Thyroid gland (tissue), 4 donors: Measurements from ENCODE around the gene TMEM37. TPM values are rescaled to one million over a fixed set of nuclear protein-coding genes. Genes with fewer than 3 reads are reported as not detected.

Experiments
- DNase-seq, 2 donors: peaks; one replicate each; pipeline ENCODE4 v3.0.0-alpha.2; 2019
- H3K27ac ChIP-seq, 3 donors: fragments of 200-600 bp; sonication (generic); 1 replicate in 2 of 3; 2 replicates in 1 of 3; pipeline ENCODE4 v1.5.1; 2016 to 2019; ENCODE audit warnings: mild to moderate bottlenecking in 1 of 3, moderate library complexity in 1 of 3
- H3K27me3 ChIP-seq: fragments of 200-600 bp; sonication (generic); one replicate; pipeline ENCODE4 v1.5.1; 2019
- H3K36me3 ChIP-seq, 2 donors: fragments of 200-600 bp; sonication (generic); one replicate each; pipeline ENCODE4 v1.5.1; 2016 to 2019
- H3K4me1 ChIP-seq, 2 donors: fragments of 200-600 bp; sonication (generic); one replicate each; pipeline ENCODE4 v1.5.1; 2017 to 2019
- H3K4me3 ChIP-seq, 3 donors: fragments of 200-600 bp; sonication (generic); replicated peaks in 1 of 3; 1 replicate in 2 of 3; 2 replicates in 1 of 3; pipeline ENCODE4 v1.5.1; 2016; ENCODE audit warnings: mild to moderate bottlenecking in 1 of 3
- H3K9me3 ChIP-seq: fragments of 200-600 bp; sonication (generic); one replicate; pipeline ENCODE4 v1.5.1; 2017
- CTCF ChIP-seq, 6 experiments: fragments of 200-600 bp in 3 of 6; fragments of 450-650 bp in 3 of 6; sonication (generic) in 3 of 6; IDR thresholded peaks; one replicate each; pipeline ENCODE4 v1.5.1; 2016 to 2019; ENCODE audit warnings: antibody characterized with exemption in 6 of 6, mild to moderate bottlenecking in 2 of 6, inconsistent platforms in 1 of 6, moderate library complexity in 1 of 6
- POLR2A ChIP-seq, 2 donors: fragments of 450-650 bp; IDR thresholded peaks; one replicate each; pipeline ENCODE4 v1.6.1; 2017; ENCODE audit warnings: antibody characterized with exemption in 2 of 2, mild to moderate bottlenecking in 2 of 2, moderate library complexity in 1 of 2
- WGBS, 2 donors: methylation state at CpG; one replicate each; pipeline ENCODE4 v1.1.5; 2017; 5-methylcytosine and 5-hydroxymethylcytosine counted together
- intact Hi-C: fragments of 100-400 bp; cut with DNase I; formaldehyde crosslinking; loops from one replicate; pipeline ENCODE4 v1.15.1; 2023
- total RNA-seq, 4 donors: library from RNA; depleted of rRNA; stranded (reverse); fragments of >200 nt; gene quantifications; one replicate each; pipeline ENCODE4 v1.2.3, GENCODE V29; 2016

Gene TMEM37
- total RNA-seq, 4 donors from 2014 or later, result 34.4 to 50.2 (median 43.1) TPM

GRCh38 chr2:119480718-119481142 is 49.1 kb downstream of the TMEM37 start:
- no peaks in the 10 kb centered on the region for H3K27me3 ChIP-seq
- no peaks in the 10 kb centered on the region for H3K36me3 ChIP-seq
- no peak overlapping the region for H3K27ac ChIP-seq
- WGBS, 2 donors, result 90 to 93% methylated on average over 7 to 10 of the region's 11 CpGs
- H3K4me1 ChIP-seq, result peaks cover 0 to 6% of the 10 kb centered on the region in 2 donors
- no peak overlapping the region for H3K4me3 ChIP-seq
- DNase-seq, result no peak
- intact Hi-C loops, result no loop called here
- H3K9me3 ChIP-seq, result no peaks in the 10 kb centered on the region
- TF ChIP-seq POLR2A (IDR thresholded peaks at IDR 0.05) (no peak), CTCF (IDR thresholded peaks at IDR 0.05) (no peak)

GRCh38 chr2:119481501-119482455 is 50.1 kb downstream of the TMEM37 start:
- H3K9me3 ChIP-seq, result no peaks in the 10 kb centered on the region
- no peak overlapping the region for H3K27ac ChIP-seq
- intact Hi-C loops, result no loop called here
- no peak for DNase-seq
- no peaks in the 10 kb centered on the region for H3K36me3 ChIP-seq
- no peak overlapping the region for H3K4me3 ChIP-seq
- no peaks in the 10 kb centered on the region for H3K27me3 ChIP-seq
- no peaks in the 10 kb centered on the region for H3K4me1 ChIP-seq
- WGBS, 2 donors, result 60 to 76% methylated on average over 9 to 11 of the region's 16 CpGs
- TF ChIP-seq CTCF (IDR thresholded peaks at IDR 0.05), result no peak
- no peak for TF ChIP-seq POLR2A (IDR thresholded peaks at IDR 0.05)

GRCh38 chr2:119482481-119483394 is 51.1 kb downstream of the TMEM37 start:
- WGBS, 2 donors, result 67 to 70% methylated on average over 9 to 17 of the region's 20 CpGs
- TF ChIP-seq CTCF (IDR thresholded peaks at IDR 0.05) (no peak), POLR2A (IDR thresholded peaks at IDR 0.05) (no peak)
- intact Hi-C loops, result no loop called here

GRCh38 chr2:119483395-119483753 is 51.7 kb downstream of the TMEM37 start:
- no peak for TF ChIP-seq POLR2A (IDR thresholded peaks at IDR 0.05)
- TF ChIP-seq CTCF (IDR thresholded peaks at IDR 0.05), result no peak
- Histone ChIP-seq H3K27me3 (no peaks in the 10 kb centered on the region), H3K9me3 (no peaks in the 10 kb centered on the region), H3K36me3 (no peaks in the 10 kb centered on the region), H3K27ac (no peak overlapping the region), H3K4me1 (no peaks in the 10 kb centered on the region), H3K4me3 (no peak overlapping the region)
- no peak for DNase-seq
- 73 to 74% methylated on average over 5 of the region's 5 CpGs for WGBS, 2 donors
- intact Hi-C loops, result no loop called here

More at GRCh38 chr2:119482481-119483394, 51.1 kb downstream of the TMEM37 start:
- Histone ChIP-seq H3K9me3 (no peaks in the 10 kb centered on the region), H3K4me1 (no peaks in the 10 kb centered on the region), H3K36me3 (no peaks in the 10 kb centered on the region), H3K27me3 (no peaks in the 10 kb centered on the region), H3K27ac (no peak overlapping the region), H3K4me3 (no peak overlapping the region)
- DNase-seq, result no peak
